Measurements from ENCODE around the gene BRME1. TPM values are rescaled to one million over a fixed set of nuclear protein-coding genes. Genes with fewer than 3 reads are reported as not detected.

The BRME1 gene
- total RNA-seq, 6 donors from 2014 or later = 0.46 to 4.4 (median 2.1) TPM

DNA sequence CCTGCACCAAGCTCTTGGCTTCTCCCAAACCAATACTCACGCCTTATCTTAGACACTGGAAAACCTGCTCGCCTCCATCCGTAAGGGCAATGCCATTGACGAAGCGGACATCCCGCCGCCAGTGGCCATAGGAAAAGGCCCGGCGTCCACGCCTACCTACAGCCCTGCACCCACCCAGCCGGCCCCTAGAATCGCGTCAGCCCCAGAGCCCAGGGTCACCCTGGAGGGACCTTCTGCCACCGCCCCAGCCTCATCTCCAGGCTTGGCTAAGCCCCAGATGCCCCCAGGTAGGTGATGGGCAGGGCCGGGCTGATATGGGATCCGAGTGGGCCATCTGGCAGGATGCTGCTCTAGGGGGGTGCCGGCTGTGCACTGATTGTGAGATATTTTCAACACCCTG, 7.4 kb upstream of the BRME1 start:
- DNase-seq (peak in 1 of 2 donors; percentile 48), ATAC-seq (ENCODE audit: low FRiP score in 2 of 2) (peak in 1 of 2 donors; percentile 23)
- Histone ChIP-seq H3K4me1 (peaks cover 0 to 12% (median 7%) of the 10 kb centered on the region in 4 donors), H3K36me3 (peaks cover 16 to 74% (median 57%) of the 10 kb centered on the region in 4 donors), H3K27ac (no peak overlapping the region), H3K9me3 (no peaks in the 10 kb centered on the region), H3K4me3 (no peak overlapping the region), H3K27me3 (no peaks in the 10 kb centered on the region)
- WGBS, 2 donors = 96 to 98% methylated on average over 11 to 14 of the region's 17 CpGs
- TF ChIP-seq POLR2AphosphoS5 (IDR thresholded peaks at IDR 0.05) = no peak
- TF ChIP-seq CTCF (IDR thresholded peaks at IDR 0.05) = no peak
- TF ChIP-seq EP300 (IDR thresholded peaks at IDR 0.05) = no peak

DNA sequence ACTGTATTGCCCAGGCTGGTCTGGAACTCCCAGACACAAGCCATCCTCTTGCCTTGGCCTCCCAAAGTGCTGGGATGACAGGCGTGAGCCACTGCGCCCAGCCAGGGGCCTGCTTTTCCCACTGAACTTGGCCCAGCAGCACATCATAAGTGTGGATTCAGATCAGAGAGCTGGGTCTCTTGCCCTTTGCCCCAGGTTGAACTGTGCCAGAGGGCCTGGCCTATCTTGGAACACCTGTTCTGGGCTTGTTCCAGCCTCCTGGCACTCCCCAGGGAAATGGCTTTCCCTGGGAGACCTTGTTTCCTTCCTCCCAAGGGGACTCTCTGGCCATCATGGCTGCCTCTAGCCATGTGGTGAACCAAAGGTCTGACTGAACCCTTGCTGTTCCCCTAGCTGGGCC, 3.5 kb upstream of the BRME1 start:
- no peak overlapping the region for H3K27ac ChIP-seq
- ATAC-seq (ENCODE audit: low FRiP score in 2 of 2) (no peak), DNase-seq (no peak)
- no peaks in the 10 kb centered on the region for H3K27me3 ChIP-seq
- no peaks in the 10 kb centered on the region for H3K9me3 ChIP-seq
- TF ChIP-seq CTCF (IDR thresholded peaks at IDR 0.05) (no peak), POLR2AphosphoS5 (IDR thresholded peaks at IDR 0.05) (no peak), EP300 (IDR thresholded peaks at IDR 0.05) (no peak), POLR2A (IDR thresholded peaks at IDR 0.05) (no peak)
- no peak overlapping the region for H3K4me3 ChIP-seq
- WGBS, 2 donors = 100% methylated on average over 2 of the region's 2 CpGs; no CpG with 5 or more reads in 1 of the 2 donors
- peaks cover 9 to 42% (median 35%) of the 10 kb centered on the region in 4 donors for H3K36me3 ChIP-seq
- H3K4me1 ChIP-seq = peaks cover 9 to 19% (median 13%) of the 10 kb centered on the region in 4 donors

DNA sequence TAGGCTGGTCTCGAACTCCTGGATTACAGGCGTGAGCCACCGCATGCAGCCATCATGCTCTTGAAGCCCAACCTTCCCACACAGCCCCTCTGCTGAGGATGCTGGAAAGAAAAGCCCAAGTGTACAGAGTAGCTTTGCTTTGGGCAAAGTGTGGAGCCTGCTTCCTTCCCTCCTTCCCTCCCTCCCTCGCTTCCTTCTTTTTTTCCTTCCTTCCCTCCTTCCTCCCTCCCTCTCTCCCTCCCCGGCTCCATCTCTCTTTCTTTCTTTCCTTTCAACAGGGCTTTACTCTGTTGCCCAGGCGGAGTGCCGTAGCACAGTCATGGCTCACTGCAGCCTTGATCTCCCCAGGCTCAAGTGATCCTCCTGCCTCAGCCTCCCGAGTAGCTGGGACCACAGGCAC, 2.8 kb upstream of the BRME1 start:
- peaks cover 4 to 34% (median 30%) of the 10 kb centered on the region in 4 donors for H3K36me3 ChIP-seq
- no peak overlapping the region for H3K27ac ChIP-seq
- no peak for ATAC-seq (ENCODE audit: low FRiP score in 2 of 2)
- peaks cover 9 to 19% (median 13%) of the 10 kb centered on the region in 4 donors for H3K4me1 ChIP-seq
- 92 to 93% methylated on average over 8 of the region's 8 CpGs for WGBS, 2 donors
- no peak for DNase-seq
- H3K9me3 ChIP-seq = no peaks in the 10 kb centered on the region
- no peak for TF ChIP-seq CTCF (IDR thresholded peaks at IDR 0.05)
- no peak for TF ChIP-seq POLR2AphosphoS5 (IDR thresholded peaks at IDR 0.05)
- no peak for TF ChIP-seq EP300 (IDR thresholded peaks at IDR 0.05)
- no peak for TF ChIP-seq POLR2A (IDR thresholded peaks at IDR 0.05)
- H3K4me3 ChIP-seq = no peak overlapping the region
- H3K27me3 ChIP-seq = no peaks in the 10 kb centered on the region

DNA sequence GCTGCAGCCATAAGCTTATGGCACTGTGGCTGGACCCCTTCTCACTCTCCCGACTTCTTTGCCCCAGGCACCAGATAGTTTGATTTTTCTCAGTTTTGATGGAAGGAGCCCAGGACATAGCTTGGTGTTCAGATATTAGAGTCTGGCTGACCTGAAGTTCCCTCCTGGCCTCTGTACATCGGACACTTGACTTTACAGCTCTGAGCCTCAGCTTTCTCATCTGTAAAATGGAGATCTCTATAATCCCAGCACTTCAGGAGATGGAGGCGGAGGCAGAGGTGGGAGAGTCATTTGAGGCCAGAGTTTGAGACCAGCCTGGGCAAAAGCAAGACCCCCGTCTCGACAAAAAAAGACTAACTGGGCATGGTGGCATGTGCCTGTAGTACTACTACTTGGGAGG, 993 bp upstream of the BRME1 start:
- DNase-seq (no peak), ATAC-seq (ENCODE audit: low FRiP score in 2 of 2) (no peak)
- no peaks in the 10 kb centered on the region for H3K9me3 ChIP-seq
- peaks cover 0 to 16% (median 12%) of the 10 kb centered on the region in 4 donors for H3K36me3 ChIP-seq
- H3K27ac ChIP-seq = peak overlapping the region in 2 of 4 donors; percentile 73 to 91
- no peak for TF ChIP-seq CTCF (IDR thresholded peaks at IDR 0.05)
- no peak for TF ChIP-seq POLR2A (IDR thresholded peaks at IDR 0.05)
- TF ChIP-seq EP300 (IDR thresholded peaks at IDR 0.05) = no peak
- no peak for TF ChIP-seq POLR2AphosphoS5 (IDR thresholded peaks at IDR 0.05)
- H3K4me1 ChIP-seq = peaks cover 9 to 19% (median 13%) of the 10 kb centered on the region in 4 donors
- peak overlapping the region in 3 of 4 donors; percentile 61 to 81 (median 78) for H3K4me3 ChIP-seq
- 92 to 95% methylated on average over 5 of the region's 5 CpGs for WGBS, 2 donors
- H3K27me3 ChIP-seq = no peaks in the 10 kb centered on the region

DNA sequence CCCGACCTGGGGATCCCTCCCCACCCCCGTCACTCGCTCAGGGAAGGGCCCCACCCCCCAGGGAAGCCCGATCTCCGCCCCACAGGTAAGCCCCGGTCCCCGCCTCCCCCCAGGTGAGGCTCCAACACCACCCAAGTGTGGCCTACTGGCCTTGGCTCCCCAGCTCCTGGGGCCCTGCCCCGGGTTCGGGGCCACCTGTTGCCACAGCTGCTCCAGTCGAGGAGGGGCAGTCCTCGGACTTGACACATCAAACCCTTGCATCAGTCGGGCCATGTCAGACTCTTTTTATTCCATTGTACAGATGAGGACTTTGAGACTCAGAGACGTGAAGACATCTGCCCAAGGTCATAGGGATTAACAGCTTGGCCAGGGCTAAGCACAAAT, 596 bp upstream of the BRME1 start:
- ATAC-seq (ENCODE audit: low FRiP score in 2 of 2) (peak; percentile 42 to 57), DNase-seq (peak in 1 of 2 donors; percentile 52)
- Histone ChIP-seq H3K4me1 (peaks cover 9 to 19% (median 13%) of the 10 kb centered on the region in 4 donors), H3K9me3 (no peaks in the 10 kb centered on the region), H3K4me3 (peak overlapping the region; percentile 61 to 81 (median 70)), H3K36me3 (peaks cover 0 to 15% (median 11%) of the 10 kb centered on the region in 4 donors), H3K27me3 (no peaks in the 10 kb centered on the region), H3K27ac (peak overlapping the region; percentile 54 to 91 (median 74))
- TF ChIP-seq POLR2A (IDR thresholded peaks at IDR 0.05) (no peak), EP300 (IDR thresholded peaks at IDR 0.05) (no peak)
- WGBS, 2 donors = 0 to 4% methylated on average over 3 to 4 of the region's 13 CpGs

Measured in upper lobe of left lung (tissue), 6 donors.